ENCODE data around the gene OTOS. TPM values are rescaled to one million over a fixed set of nuclear protein-coding genes. Genes with fewer than 3 reads are reported as not detected.

Gene OTOS
- total RNA-seq, 2 experiments from 2014 or later = not detected

DNA sequence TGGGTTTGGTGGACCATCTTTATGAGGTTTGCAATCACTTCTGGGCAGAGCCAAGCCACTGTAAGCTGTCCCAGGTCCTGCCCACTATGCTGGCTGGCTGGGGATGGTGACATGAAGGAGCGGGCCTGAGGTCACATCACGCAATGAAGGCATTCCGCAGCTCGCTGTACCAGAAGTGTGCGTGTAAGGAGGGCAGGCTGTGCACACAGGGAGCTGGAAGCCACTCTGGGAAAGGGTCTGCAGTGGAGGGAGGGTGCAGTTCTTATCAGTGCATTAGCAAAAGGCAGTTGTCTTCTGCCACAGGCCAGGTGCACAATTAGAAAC lies 16.7 kb upstream of the OTOS start:
- H3K9me2 ChIP-seq (ENCODE audit: insufficient read depth, low read length) = no peaks in the 10 kb centered on the region
- no peak overlapping the region for H3K27ac ChIP-seq (ENCODE audit: low read depth, low read length, poor library complexity, severe bottlenecking)
- H2AFZ ChIP-seq (ENCODE audit: low read length) = no peak overlapping the region
- no peak for DNase-seq (ENCODE audit: low spot score)
- no peaks in the 10 kb centered on the region for H4K20me1 ChIP-seq (ENCODE audit: insufficient read depth, low read length)
- H3K4me3 ChIP-seq (ENCODE audit: low read depth, low read length, poor library complexity, severe bottlenecking) = no peak overlapping the region
- no TSS peak for BruUV-seq (replicated peaks)
- ChIA-PET CTCF (ENCODE audit: unreplicated experiment) (no interaction called here), POLR2A (no interaction called here)
- H3K36me3 ChIP-seq (ENCODE audit: insufficient read depth, low read length) = no peaks in the 10 kb centered on the region
- TF ChIP-seq EZH2phosphoT487 (IDR thresholded peaks at IDR 0.05; ENCODE audit: borderline replicate concordance, low read depth, low read length) (no peak), CTCF (conservative IDR thresholded peaks at IDR 0.05; ENCODE audit: low read length) (no peak)
- no peak overlapping the region for H3K4me2 ChIP-seq (ENCODE audit: low read length)
- H3K4me1 ChIP-seq (ENCODE audit: insufficient read depth, low read length, poor library complexity, severe bottlenecking) = no peaks in the 10 kb centered on the region
- no peaks in the 10 kb centered on the region for H3K79me2 ChIP-seq (ENCODE audit: insufficient read depth, low read depth, low read length)
- no peaks in the 10 kb centered on the region for H3K9me3 ChIP-seq (ENCODE audit: low read length)
- intact Hi-C loops (cut with micrococcal nuclease; ENCODE audit: unreplicated experiment) = no loop called here

DNA sequence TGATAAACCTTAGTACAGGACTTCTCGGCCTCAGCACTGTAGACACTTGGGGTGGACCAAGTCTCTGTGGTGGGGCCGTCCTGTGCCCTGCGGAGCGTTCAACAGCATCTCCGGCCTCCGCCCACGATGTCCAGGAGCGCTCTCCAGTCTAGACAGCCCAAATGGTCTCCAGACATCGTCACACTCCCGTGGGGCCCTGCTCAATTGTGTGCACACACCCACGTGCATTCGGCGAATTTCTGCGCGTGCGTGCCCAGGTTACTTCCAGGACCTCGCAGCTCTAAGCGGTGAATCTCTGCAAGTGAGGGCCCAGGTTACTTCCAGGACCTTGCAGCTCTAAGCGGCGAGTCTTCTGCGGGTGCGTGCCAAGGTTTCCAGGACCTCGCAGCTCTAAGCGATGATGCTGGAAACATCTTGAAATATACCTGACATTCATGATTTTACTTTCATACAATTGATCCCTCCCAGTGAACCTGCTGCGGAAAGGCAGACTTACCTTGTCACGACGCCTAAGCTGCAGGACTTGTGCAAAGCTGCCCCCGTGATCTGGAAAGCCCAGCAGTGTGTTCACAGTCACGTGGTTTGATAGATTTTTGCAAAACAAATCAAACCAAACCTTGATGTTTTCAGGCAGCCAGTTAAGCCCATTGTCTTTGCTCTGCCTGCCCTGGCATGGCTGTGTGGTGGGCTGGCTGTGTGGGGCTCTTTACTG lies 16.1 kb upstream of the OTOS start:
- Histone ChIP-seq H3K36me3 (ENCODE audit: insufficient read depth, low read length) (no peaks in the 10 kb centered on the region), H2AFZ (ENCODE audit: low read length) (no peak overlapping the region), H4K20me1 (ENCODE audit: insufficient read depth, low read length) (no peaks in the 10 kb centered on the region), H3K27ac (ENCODE audit: low read depth, low read length, poor library complexity, severe bottlenecking) (no peak overlapping the region), H3K4me3 (ENCODE audit: low read depth, low read length, poor library complexity, severe bottlenecking) (no peak overlapping the region), H3K9me2 (ENCODE audit: insufficient read depth, low read length) (no peaks in the 10 kb centered on the region), H3K79me2 (ENCODE audit: insufficient read depth, low read depth, low read length) (no peaks in the 10 kb centered on the region), H3K4me1 (ENCODE audit: insufficient read depth, low read length, poor library complexity, severe bottlenecking) (no peaks in the 10 kb centered on the region), H3K4me2 (ENCODE audit: low read length) (no peak overlapping the region), H3K9me3 (ENCODE audit: low read length) (no peaks in the 10 kb centered on the region)
- no TSS peak for BruUV-seq (replicated peaks)
- ChIA-PET POLR2A (no interaction called here), CTCF (ENCODE audit: unreplicated experiment) (no interaction called here)
- TF ChIP-seq EZH2phosphoT487 (IDR thresholded peaks at IDR 0.05; ENCODE audit: borderline replicate concordance, low read depth, low read length) = no peak
- TF ChIP-seq CTCF (conservative IDR thresholded peaks at IDR 0.05; ENCODE audit: low read length) = no peak
- intact Hi-C loops (cut with micrococcal nuclease; ENCODE audit: unreplicated experiment) = no loop called here
- no peak for DNase-seq (ENCODE audit: low spot score)

DNA sequence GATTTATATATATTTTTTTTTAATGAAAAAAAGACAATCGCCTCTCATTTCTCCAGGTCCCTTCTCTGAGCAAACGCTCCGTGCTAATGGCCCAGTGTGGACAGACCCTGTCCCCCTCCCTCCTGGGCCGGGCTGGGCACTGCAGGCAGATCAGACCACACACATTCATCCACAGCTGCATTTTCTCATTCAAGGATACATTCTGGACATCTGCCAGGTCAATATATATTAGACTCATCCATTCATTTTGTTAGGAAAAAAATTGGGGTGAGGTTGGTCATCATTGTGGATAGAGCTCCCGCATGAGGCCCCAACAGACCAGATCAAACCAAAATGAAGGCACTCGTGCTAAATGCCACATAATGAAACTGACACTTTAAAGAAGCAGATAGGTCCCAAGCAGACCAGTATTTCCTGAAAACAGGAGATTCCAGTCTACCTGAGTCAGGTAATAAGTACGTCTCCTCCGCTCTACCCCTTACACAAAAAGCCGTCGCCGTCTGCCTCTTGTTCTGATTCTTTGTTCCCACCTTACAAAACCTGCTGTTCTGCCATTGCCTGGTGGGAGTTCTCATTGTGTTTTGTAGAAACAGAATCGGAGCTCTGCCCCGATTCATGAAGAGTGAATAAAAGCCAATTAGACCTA lies 15.4 kb upstream of the OTOS start:
- no peak overlapping the region for H3K27ac ChIP-seq (ENCODE audit: low read depth, low read length, poor library complexity, severe bottlenecking)
- H3K4me1 ChIP-seq (ENCODE audit: insufficient read depth, low read length, poor library complexity, severe bottlenecking) = no peaks in the 10 kb centered on the region
- no peaks in the 10 kb centered on the region for H3K79me2 ChIP-seq (ENCODE audit: insufficient read depth, low read depth, low read length)
- ChIA-PET POLR2A (no interaction called here), CTCF (ENCODE audit: unreplicated experiment) (no interaction called here)
- TF ChIP-seq EZH2phosphoT487 (IDR thresholded peaks at IDR 0.05; ENCODE audit: borderline replicate concordance, low read depth, low read length) (no peak), CTCF (conservative IDR thresholded peaks at IDR 0.05; ENCODE audit: low read length) (no peak)
- H2AFZ ChIP-seq (ENCODE audit: low read length) = no peak overlapping the region
- intact Hi-C loops (cut with micrococcal nuclease; ENCODE audit: unreplicated experiment) = no loop called here
- no peak overlapping the region for H3K4me3 ChIP-seq (ENCODE audit: low read depth, low read length, poor library complexity, severe bottlenecking)
- no peaks in the 10 kb centered on the region for H3K36me3 ChIP-seq (ENCODE audit: insufficient read depth, low read length)
- no peaks in the 10 kb centered on the region for H3K9me3 ChIP-seq (ENCODE audit: low read length)
- no TSS peak for BruUV-seq (replicated peaks)
- H4K20me1 ChIP-seq (ENCODE audit: insufficient read depth, low read length) = no peaks in the 10 kb centered on the region
- H3K9me2 ChIP-seq (ENCODE audit: insufficient read depth, low read length) = no peaks in the 10 kb centered on the region
- DNase-seq (ENCODE audit: low spot score) = no peak
- no peak overlapping the region for H3K4me2 ChIP-seq (ENCODE audit: low read length)
